BJ (cell line): ENCODE results near the gene ACVR1B. TPM values are rescaled to one million over a fixed set of nuclear protein-coding genes. Genes with fewer than 3 reads are reported as not detected.

ENCODE experiments used
- CTCF ChIA-PET: fragments of 350-600 bp; formaldehyde crosslinking; extraction: SDS; loops from one replicate; lab custom pipeline; 2021; ENCODE audit warnings: antibody characterized with exemption, inconsistent platforms; lab: Yijun Ruan, JAX
- POLR2A ChIA-PET: fragments of 300-600 bp; sonication (Branson Sonifier 250); formaldehyde crosslinking; extraction: SDS; loops from one replicate; lab custom pipeline; 2021; ENCODE audit warnings: antibody characterized with exemption; lab: Charles Lee
- DNase-seq: peaks from one replicate; pipeline ENCODE4 v3.0.0-alpha.2; 2011; ENCODE audit warnings: low read depth
- H3K27me3 ChIP-seq: 2 replicates; pipeline ENCODE4 v1.6.0; 2011; ENCODE audit warnings: low read length; ENCODE audit not compliant: control insufficient read depth, insufficient read depth
- H3K36me3 ChIP-seq: 2 replicates; pipeline ENCODE4 v1.5.1; 2011; ENCODE audit warnings: low read length; ENCODE audit not compliant: control insufficient read depth, insufficient read depth
- H3K4me3 ChIP-seq: 2 replicates; pipeline ENCODE4 v1.5.1; 2011; ENCODE audit warnings: low read depth, mild to moderate bottlenecking, control low read depth, low read length
- polyA plus RNA-seq: library from polyadenylated mRNA; depleted of rRNA; stranded (reverse); fragments of >200 nt; gene quantifications from 2 replicates; pipeline ENCODE4 v1.2.3, GENCODE V29; 2011
- TF ChIP-seq, protein P1 (sequence below): IDR thresholded peaks from 2 replicates; pipeline ENCODE4 v1.5.1; 2011; ENCODE audit warnings: low read depth, mild to moderate bottlenecking, control low read depth, inconsistent platforms, low read length, moderate library complexity; ENCODE audit not compliant: insufficient read depth

Gene ACVR1B
- polyA plus RNA-seq, 1 experiment: 12.9 TPM

DNA sequence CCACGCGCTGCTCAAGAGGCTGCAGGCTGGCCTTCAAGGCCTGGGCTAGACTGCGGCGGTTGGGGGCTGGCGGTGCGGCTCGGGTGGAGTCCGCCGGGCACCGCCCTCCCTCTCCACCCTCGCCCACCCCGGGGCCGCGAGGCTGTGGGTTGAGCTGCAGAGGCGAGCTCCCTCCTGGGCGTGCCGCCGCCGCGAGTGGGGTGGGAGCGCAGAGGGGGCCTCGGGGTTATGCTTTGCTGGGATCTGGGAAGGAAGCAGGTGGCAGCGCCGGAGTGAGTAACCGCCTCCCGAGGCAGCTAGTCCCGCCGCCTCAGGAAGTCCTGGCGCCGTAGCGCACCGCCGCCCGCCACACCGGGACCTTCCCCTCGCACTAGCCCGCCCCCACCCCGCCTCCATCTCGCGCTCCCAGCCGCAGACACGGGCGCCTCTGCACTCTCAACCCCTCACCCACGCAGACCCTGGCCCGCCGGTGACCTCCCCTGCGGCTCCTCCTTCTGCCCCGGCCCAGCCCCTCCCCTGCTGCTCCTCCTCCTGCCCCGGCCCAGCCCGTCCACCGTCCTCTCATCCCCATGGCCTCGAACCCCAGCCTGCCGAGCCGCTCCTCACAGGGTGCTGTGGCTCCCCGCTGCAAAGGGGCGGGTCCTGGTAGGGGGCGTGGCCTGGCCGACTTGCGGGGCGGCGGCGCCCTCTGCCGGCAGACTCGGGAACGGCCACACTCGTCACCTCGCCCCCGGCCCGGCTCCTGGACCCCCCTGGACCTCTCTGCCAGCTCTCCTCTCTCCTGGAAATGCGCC is 71.9 kb downstream of the ACVR1B start:
- TF ChIP-seq, protein P1, sequence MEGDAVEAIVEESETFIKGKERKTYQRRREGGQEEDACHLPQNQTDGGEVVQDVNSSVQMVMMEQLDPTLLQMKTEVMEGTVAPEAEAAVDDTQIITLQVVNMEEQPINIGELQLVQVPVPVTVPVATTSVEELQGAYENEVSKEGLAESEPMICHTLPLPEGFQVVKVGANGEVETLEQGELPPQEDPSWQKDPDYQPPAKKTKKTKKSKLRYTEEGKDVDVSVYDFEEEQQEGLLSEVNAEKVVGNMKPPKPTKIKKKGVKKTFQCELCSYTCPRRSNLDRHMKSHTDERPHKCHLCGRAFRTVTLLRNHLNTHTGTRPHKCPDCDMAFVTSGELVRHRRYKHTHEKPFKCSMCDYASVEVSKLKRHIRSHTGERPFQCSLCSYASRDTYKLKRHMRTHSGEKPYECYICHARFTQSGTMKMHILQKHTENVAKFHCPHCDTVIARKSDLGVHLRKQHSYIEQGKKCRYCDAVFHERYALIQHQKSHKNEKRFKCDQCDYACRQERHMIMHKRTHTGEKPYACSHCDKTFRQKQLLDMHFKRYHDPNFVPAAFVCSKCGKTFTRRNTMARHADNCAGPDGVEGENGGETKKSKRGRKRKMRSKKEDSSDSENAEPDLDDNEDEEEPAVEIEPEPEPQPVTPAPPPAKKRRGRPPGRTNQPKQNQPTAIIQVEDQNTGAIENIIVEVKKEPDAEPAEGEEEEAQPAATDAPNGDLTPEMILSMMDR: peak; percentile 91
- POLR2A ChIA-PET: interaction anchor here (0.6 kb wide), 1 partner anchor 9 kb away, joined by 10 read pairs; no protein-coding TSS in a partner anchor
- no peak for DNase-seq
- CTCF ChIA-PET: interaction anchor here (0.5 to 24.9 kb wide), 27 partner anchors 12 to 324 kb away, joined by 3 to 974 read pairs (median 4); partner anchors contain the start of genes ACVRL1, ATG101, SMIM41 and TAMALIN
- Histone ChIP-seq H3K36me3 (no peaks in the 10 kb centered on the region), H3K27me3 (no peaks in the 10 kb centered on the region; the same call in 1 of the 2 replicates), H3K4me3 (peak overlapping the region; percentile 61)

GRCh38 chr12:52023976-52024688 is 72.6 kb downstream of the ACVR1B start:
- POLR2A ChIA-PET: no interaction called here

GRCh38 chr12:52024845-52025230 is 73.3 kb downstream of the ACVR1B start:
- Histone ChIP-seq H3K36me3 (no peaks in the 10 kb centered on the region), H3K27me3 (no peaks in the 10 kb centered on the region), H3K4me3 (no peak overlapping the region)
- no peak for DNase-seq
- TF ChIP-seq, protein P1: no peak
- ChIA-PET CTCF (interaction anchor here (0.7 to 24.9 kb wide), 35 partner anchors 10 to 860 kb away, joined by 3 to 974 read pairs (median 9); partner anchors contain the start of genes ACVRL1, ATG101, NR4A1 and SMIM41), POLR2A (interaction anchor here (0.5 kb wide), 2 partner anchors 18 to 662 kb away, joined by 3 read pairs; partner anchors contain the start of gene TAMALIN)

More at GRCh38 chr12:52023976-52024688, 72.6 kb downstream of the ACVR1B start:
- CTCF ChIA-PET: interaction anchor here (0.5 to 24.9 kb wide), 24 partner anchors 11 to 323 kb away, joined by 3 to 974 read pairs (median 6); partner anchors contain the start of genes ACVRL1, ATG101, SMIM41 and TAMALIN
- H3K27me3 ChIP-seq: no peaks in the 10 kb centered on the region
- DNase-seq: no peak
- peak overlapping the region; percentile 61 for H3K4me3 ChIP-seq
- TF ChIP-seq, protein P1: no peak
- no peaks in the 10 kb centered on the region for H3K36me3 ChIP-seq

GRCh38 chr12:52026263-52026662 is 74.8 kb downstream of the ACVR1B start:
- no peaks in the 10 kb centered on the region for H3K27me3 ChIP-seq
- DNase-seq: no peak
- H3K36me3 ChIP-seq: no peaks in the 10 kb centered on the region
- TF ChIP-seq, protein P1: no peak
- POLR2A ChIA-PET: interaction anchor here (1.2 kb wide), 1 partner anchor 57 kb away, joined by 7 read pairs; no protein-coding TSS in a partner anchor
- H3K4me3 ChIP-seq: no peak overlapping the region
- CTCF ChIA-PET: interaction anchor here (0.7 to 24.9 kb wide), 32 partner anchors 9 to 853 kb away, joined by 3 to 974 read pairs (median 9); partner anchors contain the start of genes ACVRL1, ATG101, NR4A1 and SMIM41
